Left lung (tissue), 10 donors: ENCODE measurements around the gene CDC42BPA. TPM values are rescaled to one million over a fixed set of nuclear protein-coding genes. Genes with fewer than 3 reads are reported as not detected.

ENCODE experiments used
- ATAC-seq: fragments of 200-7000 bp; cut with Tn5 transposase; one replicate; pipeline ENCODE4 v1.9.1; 2020; ENCODE audit warnings: moderate library complexity
- DNase-seq, 4 donors: peaks; one replicate each; pipeline ENCODE4 v3.0.0-alpha.2; 2013 to 2020
- H3K27ac ChIP-seq, 2 donors: fragments of 200-600 bp; sonication (generic) in 1 of 2; one replicate each; pipeline versions ENCODE4 v1.5.0 to v1.8.0; 2020 to 2021
- H3K27me3 ChIP-seq, 2 donors: fragments of 200-600 bp; sonication (generic) in 1 of 2; one replicate each; pipeline versions ENCODE4 v1.5.0 to v1.8.0; 2020 to 2021
- H3K36me3 ChIP-seq, 2 donors: fragments of 200-600 bp; sonication (generic) in 1 of 2; one replicate each; pipeline versions ENCODE4 v1.5.0 to v1.8.0; 2020 to 2021
- H3K4me1 ChIP-seq, 2 donors: fragments of 200-600 bp; one replicate each; pipeline ENCODE4 v1.8.0; 2021
- H3K4me3 ChIP-seq, 2 donors: fragments of 200-600 bp; sonication (generic) in 1 of 2; one replicate each; pipeline versions ENCODE4 v1.5.0 to v1.8.0; 2020 to 2021; ENCODE audit warnings: mild to moderate bottlenecking in 1 of 2
- H3K9me3 ChIP-seq, 2 donors: fragments of 200-600 bp; sonication (generic) in 1 of 2; one replicate each; pipeline versions ENCODE4 v1.5.0 to v1.8.0; 2020 to 2021
- CTCF ChIP-seq, 2 donors: fragments of 200-600 bp; sonication (generic) in 1 of 2; IDR thresholded peaks; one replicate each; pipeline versions ENCODE4 v1.5.0 to v1.8.0; 2021; ENCODE audit warnings: antibody characterized with exemption in 2 of 2
- intact Hi-C, 2 donors: fragments of 100-400 bp; cut with DNase I; formaldehyde crosslinking; loops; one replicate each; pipeline versions ENCODE4 v1.11.2 to v1.14.2; 2022
- polyA plus RNA-seq, 6 donors: library from polyadenylated mRNA; unstranded; fragments of 120-200 nt; gene quantifications; one replicate each; pipeline ENCODE4 v1.2.1, GENCODE V29; 2013; ENCODE audit not compliant: insufficient read length in 6 of 6
- total RNA-seq, 2 donors: library from RNA; stranded (reverse); fragmentation: NEBNext Ultra II Directional; extraction: Animal tissue kit (Norgen Biotek cat#: 25700); gene quantifications; one replicate each; pipeline ENCODE4 v1.2.1, GENCODE V29; 2021
- donor health status: DM: no; HTN: yes; CAD: no.
- donor health status: DM: no; HTN: no; CAD: no.

CDC42BPA gene
- total and polyA plus RNA-seq, 8 donors = 35.8 to 49.0 (median 43.4) TPM

- ATAC-seq (no peak), DNase-seq (no peak)
- Histone ChIP-seq H3K36me3 (no peaks in the 10 kb centered on the region), H3K27me3 (no peaks in the 10 kb centered on the region), H3K4me1 (no peaks in the 10 kb centered on the region), H3K4me3 (no peak overlapping the region), H3K27ac (no peak overlapping the region), H3K9me3 (no peaks in the 10 kb centered on the region)
- TF ChIP-seq CTCF (IDR thresholded peaks at IDR 0.05) = no peak
- intact Hi-C loops = loop anchor here in 1 of 2 donors (10.0 kb wide), 1 partner anchor 61 kb away; no protein-coding TSS in a partner anchor
Measured at GRCh38 chr1:227363825-227364224, 45.5 kb upstream of the CDC42BPA start.

- Histone ChIP-seq H3K27ac (no peak overlapping the region), H3K4me1 (peaks cover 0 to 11% of the 10 kb centered on the region in 2 donors), H3K36me3 (no peaks in the 10 kb centered on the region), H3K27me3 (no peaks in the 10 kb centered on the region), H3K4me3 (no peak overlapping the region), H3K9me3 (no peaks in the 10 kb centered on the region)
- TF ChIP-seq CTCF (IDR thresholded peaks at IDR 0.05) = no peak
- ATAC-seq (no peak), DNase-seq (no peak)
- intact Hi-C loops = loop anchor here in 1 of 2 donors (10.0 kb wide), 1 partner anchor 63 kb away; no protein-coding TSS in a partner anchor
Measured at GRCh38 chr1:227362039-227362438, 43.7 kb upstream of the CDC42BPA start.

GRCh38 chr1:227357927-227358302 lies 39.6 kb upstream of the CDC42BPA start:
- H3K4me1 ChIP-seq = peaks cover 0 to 17% of the 10 kb centered on the region in 2 donors
- no peaks in the 10 kb centered on the region for H3K27me3 ChIP-seq
- intact Hi-C loops = no loop called here
- peak overlapping the region in 1 of 2 donors; percentile 72 for H3K27ac ChIP-seq
- TF ChIP-seq CTCF (IDR thresholded peaks at IDR 0.05) = no peak
- no peaks in the 10 kb centered on the region for H3K36me3 ChIP-seq
- H3K9me3 ChIP-seq = no peaks in the 10 kb centered on the region
- DNase-seq = no peak
- H3K4me3 ChIP-seq = no peak overlapping the region
- ATAC-seq = no peak

- intact Hi-C loops = no loop called here
- H3K27ac ChIP-seq = peak overlapping the region; percentile 47 to 72
- peaks cover 0 to 17% of the 10 kb centered on the region in 2 donors for H3K4me1 ChIP-seq
- no peak overlapping the region for H3K4me3 ChIP-seq
- DNase-seq (peak in 2 of 4 donors; percentile 38 to 50), ATAC-seq (peak; percentile 87)
- no peaks in the 10 kb centered on the region for H3K36me3 ChIP-seq
- no peak for TF ChIP-seq CTCF (IDR thresholded peaks at IDR 0.05)
- H3K9me3 ChIP-seq = no peaks in the 10 kb centered on the region
- no peaks in the 10 kb centered on the region for H3K27me3 ChIP-seq
Measured at GRCh38 chr1:227357171-227357926, 39.1 kb upstream of the CDC42BPA start.

- Histone ChIP-seq H3K27me3 (no peaks in the 10 kb centered on the region), H3K36me3 (no peaks in the 10 kb centered on the region), H3K27ac (peak overlapping the region; percentile 47 to 72), H3K4me3 (no peak overlapping the region), H3K4me1 (peaks cover 0 to 17% of the 10 kb centered on the region in 2 donors), H3K9me3 (no peaks in the 10 kb centered on the region)
- DNase-seq (no peak), ATAC-seq (peak; percentile 67)
- intact Hi-C loops = no loop called here
- TF ChIP-seq CTCF (IDR thresholded peaks at IDR 0.05) = no peak
Measured at GRCh38 chr1:227356620-227357146, 38.4 kb upstream of the CDC42BPA start.
